H1 (cell line): ENCODE results near the gene TMEM212. TPM values are rescaled to one million over a fixed set of nuclear protein-coding genes. Genes with fewer than 3 reads are reported as not detected.

Experiments
- BCL11A ChIP-seq, 2 experiments: IDR thresholded peaks; one replicate each; pipeline ENCODE4 v1.6.1; 2011; ENCODE audit warnings: low read depth in 2 of 2, low read length in 2 of 2, mild to moderate bottlenecking in 2 of 2
- CREB1 ChIP-seq: IDR thresholded peaks from 2 replicates; pipeline ENCODE4 v1.6.1; 2012; ENCODE audit warnings: inconsistent platforms
- HDAC2 ChIP-seq, 2 experiments: fragments of 300-600 bp in 1 of 2; sonication (generic) in 1 of 2; IDR thresholded peaks; 2 replicates each; pipeline ENCODE4 v1.6.1; 2011 to 2012; ENCODE audit warnings: low read depth in 2 of 2, low read length in 2 of 2, mild to moderate bottlenecking in 2 of 2, moderate library complexity in 2 of 2, borderline replicate concordance in 1 of 2, inconsistent platforms in 1 of 2
- HDAC6 ChIP-seq: IDR thresholded peaks from one replicate; pipeline ENCODE4 v1.7.1; 2012; ENCODE audit warnings: low read depth, mild to moderate bottlenecking, inconsistent platforms, low read length, moderate library complexity
- KDM1A ChIP-seq: fragments of 200-600, 300-600 bp; sonication (generic); IDR thresholded peaks from 2 replicates; pipeline ENCODE4 v1.7.1; 2016; ENCODE audit warnings: mild to moderate bottlenecking, low read length, borderline replicate concordance
- SIN3A ChIP-seq, 2 experiments: IDR thresholded peaks in 1 of 2; conservative IDR thresholded peaks in 1 of 2; 2 replicates each; pipeline ENCODE4 v1.6.1; 2011 to 2012; ENCODE audit warnings: low read length in 2 of 2, improper control_type of control experiment in 1 of 2, low read depth in 1 of 2, mild to moderate bottlenecking in 1 of 2
- SUZ12 ChIP-seq: fragments of 200-600 bp; sonication (generic); IDR thresholded peaks from 2 replicates; pipeline ENCODE4 v1.6.1; 2012; ENCODE audit warnings: mild to moderate bottlenecking, inconsistent platforms, low read length, moderate library complexity, mixed read lengths
- TCF12 ChIP-seq: IDR thresholded peaks from 2 replicates; pipeline ENCODE4 v1.6.1; 2011; ENCODE audit warnings: low read depth, mild to moderate bottlenecking, low read length
- TEAD4 ChIP-seq: IDR thresholded peaks from 2 replicates; pipeline ENCODE4 v1.6.1; 2012; ENCODE audit warnings: low read depth, low read length, inconsistent platforms, mixed read lengths
- polyA plus RNA-seq, 7 experiments: library from polyadenylated mRNA; depleted of rRNA in 3 of 7; stranded (reverse) in 5 of 7; unstranded in 2 of 7; fragments of >200 nt in 5 of 7; fragments of 200-250 nt in 2 of 7; gene quantifications; 1 replicate in 5 of 7; 2 replicates in 1 of 7; 4 replicates in 1 of 7; pipeline versions ENCODE4 v1.2.1 to v1.2.3, GENCODE V29; 2011 to 2013; ENCODE audit warnings: missing spikeins in 2 of 7, mixed read lengths in 2 of 7
- total RNA-seq: library from RNA; stranded (reverse); fragmentation: NEBNext Ultra II Directional; extraction: Animal tissue kit (Norgen Biotek cat#: 25700); gene quantifications from 2 replicates; pipeline ENCODE4 v1.2.1, GENCODE V29; 2021

Gene TMEM212
- total and polyA plus RNA-seq, 2 of the 8 experiments (the other 6 are each of a cell fraction or from before 2014, with no cell fraction given), result not detected

DNA sequence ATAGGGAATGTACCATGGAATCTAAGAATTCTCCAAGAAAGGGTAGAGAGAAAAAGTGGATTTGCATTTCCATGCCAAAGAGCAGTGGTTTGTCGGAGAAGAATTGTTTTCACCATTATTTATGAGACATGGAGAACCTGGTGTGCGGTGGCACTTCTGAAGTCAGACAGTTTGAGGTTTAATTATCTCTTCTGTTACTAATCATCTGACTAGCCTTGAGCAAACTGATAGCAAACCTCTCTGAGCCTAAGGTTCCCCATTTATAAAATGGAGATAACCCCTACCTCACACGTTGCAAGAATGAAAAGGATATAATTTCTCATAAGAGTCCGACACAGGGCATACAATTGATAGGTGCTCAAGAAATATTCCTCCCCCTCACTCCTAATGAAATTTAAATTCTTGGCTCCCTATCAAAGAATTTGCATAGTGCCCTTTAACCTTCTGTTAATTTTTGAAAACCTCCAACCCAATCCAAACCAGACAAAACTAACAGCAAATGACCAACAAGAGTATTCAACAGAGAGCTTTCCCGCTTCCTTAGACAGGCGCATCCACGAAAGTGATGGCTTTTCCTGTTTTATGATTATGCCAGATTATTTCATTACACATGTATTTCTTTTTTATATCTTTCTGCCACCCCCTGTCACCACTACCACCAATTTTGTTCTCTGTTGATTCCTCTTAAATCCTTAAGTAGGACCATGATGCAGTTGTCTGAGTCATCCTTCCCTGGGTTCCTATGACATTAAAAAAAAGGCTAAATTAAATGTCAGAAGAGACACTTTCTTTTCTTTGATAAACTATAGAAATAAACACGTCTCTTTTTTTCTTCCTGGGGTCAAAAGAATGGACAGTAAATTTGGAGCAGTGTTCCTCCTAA is 28.5 kb downstream of the TMEM212 start (continued):
- TF ChIP-seq KDM1A (no peak), TEAD4 (no peak), CREB1 (no peak), SUZ12 (no peak), BCL11A (IDR thresholded peaks at IDR 0.05; ENCODE audit: low read depth in 2 of 2, low read length in 2 of 2) (no peak), TCF12 (no peak), HDAC2 (IDR thresholded peaks at IDR 0.05; ENCODE audit: borderline replicate concordance in 1 of 2, low read depth in 2 of 2, low read length in 2 of 2) (no peak), SIN3A (conservative IDR thresholded peaks at IDR 0.05 in 1 of 2, IDR thresholded peaks at IDR 0.05 in 1 of 2; ENCODE audit: low read depth in 1 of 2, low read length in 2 of 2) (no peak), HDAC6 (no peak)
